GM12878 (cell line): ENCODE data around the gene TATDN2. TPM values are rescaled to one million over a fixed set of nuclear protein-coding genes. Genes with fewer than 3 reads are reported as not detected.

ENCODE experiments used
- ATAC-seq: fragments of 200-7000 bp; cut with Tn5 transposase; 3 replicates; pipeline ENCODE4 v1.9.1; 2020; ENCODE audit warnings: mild to moderate bottlenecking, moderate library complexity
- BruUV-seq: library from RNA; stranded (reverse); fragments of 400-500 nt; replicated peaks from 2 replicates; lab custom pipeline; 2021; lab: Mats Ljungman, UMichigan
- CTCF ChIA-PET: fragments of 300-600 bp; sonication (Branson Sonifier 250); formaldehyde crosslinking; extraction: SDS; loops from one replicate; lab custom pipeline; 2021; ENCODE audit warnings: inconsistent platforms; lab: Yijun Ruan, JAX
- POLR2A ChIA-PET: fragments of 350-600 bp; formaldehyde crosslinking; extraction: SDS; loops from one replicate; lab custom pipeline; 2021; ENCODE audit warnings: inconsistent platforms; lab: Charles Lee
- RAD21 ChIA-PET: fragments of 300-600 bp; sonication (Branson Sonifier 250); formaldehyde crosslinking; loops from one replicate; lab custom pipeline; 2023; ENCODE audit warnings: antibody characterized with exemption; ENCODE audit not compliant: unreplicated experiment; lab: Charles Lee
- SMC1A ChIA-PET: fragments of 300-600 bp; sonication (Branson Sonifier 250); formaldehyde crosslinking; loops from one replicate; lab custom pipeline; 2023; ENCODE audit not compliant: unreplicated experiment, uncharacterized antibody; lab: Charles Lee
- DNase-seq: peaks from one replicate; pipeline ENCODE4 v3.0.0-alpha.2; 2011; ENCODE audit warnings: low read depth, low spot score
- FAIRE-seq: peaks from 3 replicates; lab custom pipeline; 2011; peaks lifted over from hg19 to GRCh38; lab: Jason Lieb, UNC
- H2AFZ ChIP-seq: 2 replicates; pipeline ENCODE4 v1.6.0; 2011; ENCODE audit warnings: low read depth, low read length, control low read depth; ENCODE audit not compliant: control insufficient read depth
- H3K27ac ChIP-seq: 2 replicates; pipeline ENCODE4 v1.5.1; 2011; ENCODE audit warnings: control low read depth; ENCODE audit not compliant: control insufficient read depth, insufficient read depth
- H3K27me3 ChIP-seq, 2 experiments: replicated peaks in 1 of 2; 2 replicates each; pipeline versions ENCODE4 v1.6.0 to v1.6.1; 2011; ENCODE audit warnings: low read length in 1 of 2; ENCODE audit not compliant: control insufficient read depth in 2 of 2, insufficient read depth in 2 of 2
- H3K36me3 ChIP-seq, 2 experiments: 2 replicates each; pipeline ENCODE4 v1.5.1; 2011; ENCODE audit warnings: low read length in 1 of 2; ENCODE audit not compliant: control insufficient read depth in 2 of 2, insufficient read depth in 2 of 2
- H3K4me1 ChIP-seq: 2 replicates; pipeline ENCODE4 v1.6.1; 2011; ENCODE audit warnings: mild to moderate bottlenecking, low read length, moderate library complexity, mixed read lengths; ENCODE audit not compliant: control insufficient read depth, insufficient read depth
- H3K4me2 ChIP-seq: 2 replicates; pipeline ENCODE4 v1.6.0; 2011; ENCODE audit warnings: control low read depth; ENCODE audit not compliant: control insufficient read depth, insufficient read depth
- H3K4me3 ChIP-seq: fragments of 200-600 bp; sonication (generic); 2 replicates; pipeline ENCODE4 v1.5.1; 2016
- H3K79me2 ChIP-seq: 2 replicates; pipeline ENCODE4 v1.6.0; 2011; ENCODE audit warnings: low read length; ENCODE audit not compliant: control insufficient read depth, insufficient read depth
- H3K9ac ChIP-seq: 2 replicates; pipeline ENCODE4 v1.8.0; 2011; ENCODE audit warnings: low read length, control low read depth, mixed read lengths; ENCODE audit not compliant: control insufficient read depth, insufficient read depth
- H3K9me3 ChIP-seq: replicated peaks from 3 replicates; pipeline ENCODE4 v1.5.1; 2011; ENCODE audit warnings: mild to moderate bottlenecking, low read length; ENCODE audit not compliant: control insufficient read depth, insufficient read depth
- H4K20me1 ChIP-seq: 2 replicates; pipeline ENCODE4 v1.6.0; 2011; ENCODE audit not compliant: control insufficient read depth, insufficient read depth
- ATF2 ChIP-seq: IDR thresholded peaks from 2 replicates; pipeline ENCODE4 v1.6.1; 2012; ENCODE audit warnings: low read length, inconsistent platforms
- CBX5 ChIP-seq: sonication (generic); IDR thresholded peaks from 2 replicates; pipeline ENCODE4 v1.6.1; 2016; ENCODE audit warnings: low read depth, moderate library complexity, mild to moderate bottlenecking, inconsistent platforms
- CEBPB ChIP-seq, 2 experiments: fragments of 150-350 bp in 1 of 2; IDR thresholded peaks; 2 replicates each; pipeline ENCODE4 v1.6.1; 2012 to 2014; ENCODE audit warnings: low read depth in 2 of 2, low read length in 2 of 2, borderline replicate concordance in 1 of 2, inconsistent platforms in 1 of 2
- EGR1 ChIP-seq, 2 experiments: IDR thresholded peaks; 1 replicate in 1 of 2; 2 replicates in 1 of 2; pipeline ENCODE4 v1.6.1; 2011 to 2012; ENCODE audit warnings: low read depth in 2 of 2, low read length in 2 of 2, borderline replicate concordance in 1 of 2, mild to moderate bottlenecking in 1 of 2, moderate library complexity in 1 of 2
- IKZF1 ChIP-seq: fragments of 450-650 bp; conservative IDR thresholded peaks from 2 replicates; pipeline ENCODE4 v1.6.1; 2017; ENCODE audit warnings: antibody characterized with exemption, mild to moderate bottlenecking
- PAX5 ChIP-seq: IDR thresholded peaks from 2 replicates; pipeline ENCODE4 v1.6.1; 2011; ENCODE audit warnings: low read depth, low read length, borderline replicate concordance
- PML ChIP-seq: IDR thresholded peaks from 2 replicates; pipeline ENCODE4 v1.6.1; 2012; ENCODE audit warnings: low read length, inconsistent platforms
- RAD51 ChIP-seq: fragments of 450-650 bp; IDR thresholded peaks from 2 replicates; pipeline ENCODE4 v1.6.1; 2016; ENCODE audit warnings: moderate library complexity, mild to moderate bottlenecking, inconsistent platforms
- SIX5 ChIP-seq: IDR thresholded peaks from 2 replicates; pipeline ENCODE4 v1.6.1; 2011; ENCODE audit warnings: mild to moderate bottlenecking, low read depth, low read length, moderate library complexity; ENCODE audit not compliant: severe bottlenecking
- STAT3 ChIP-seq: IDR thresholded peaks from 2 replicates; pipeline ENCODE4 v1.6.1; 2011; ENCODE audit warnings: low read depth, low read length, improper control_type of control experiment
- ZNF622 ChIP-seq: fragments of 450-650 bp; IDR thresholded peaks from 2 replicates; pipeline ENCODE4 v1.6.1; 2017; ENCODE audit warnings: mild to moderate bottlenecking, inconsistent platforms
- WGBS: methylation state at CpG from one replicate; pipeline ENCODE4 v1.1.6; 2016; ENCODE audit warnings: low lambda C conversion rate; ENCODE audit not compliant: insufficient replicate concordance, insufficient coverage; ENCODE audit errors: missing lambda C conversion rate; 5-methylcytosine and 5-hydroxymethylcytosine counted together
- in situ Hi-C: fragments of 300-500 bp; cut with MboI; formaldehyde crosslinking; loops from 9 replicates; pipeline ENCODE4 v1.14.3; 2018; ENCODE audit warnings: mixed read lengths
- intact Hi-C: fragments of 100-400 bp; cut with micrococcal nuclease; formaldehyde crosslinking; loops from one replicate; pipeline ENCODE4 v1.14.2; 2022; ENCODE audit not compliant: unreplicated experiment
- polyA plus RNA-seq, 11 experiments: library from polyadenylated mRNA; depleted of rRNA in 4 of 11; unstranded in 6 of 11; stranded (reverse) in 5 of 11; fragments of >200 nt; fragmentation: Nextera tagmentation in 4 of 11; fragmentation: Illumina TruSeq in 1 of 11; extraction: Ambion mirVana in 4 of 11; extraction: Trizol in 1 of 11; gene quantifications; 1 replicate in 1 of 11; 2 replicates in 10 of 11; pipeline versions ENCODE4 v1.2.1 to v1.2.3, GENCODE V29; 2011 to 2016; ENCODE audit warnings: inconsistent platforms in 2 of 11, missing spikeins in 2 of 11, low read depth in 1 of 11
- total RNA-seq, 4 experiments: library from RNA; depleted of rRNA in 3 of 4; stranded (reverse); fragments of >200 nt in 3 of 4; fragmentation: Illumina TruSeq in 1 of 4; extraction: Trizol in 1 of 4; gene quantifications; 2 replicates each; pipeline versions ENCODE4 v1.2.1 to v1.2.3, GENCODE V29; 2013 to 2021
- TF ChIP-seq, protein P1 (sequence below): fragments of 450-650 bp; IDR thresholded peaks from 2 replicates; pipeline ENCODE4 v1.6.1; 2016; ENCODE audit warnings: mild to moderate bottlenecking
- TF ChIP-seq, protein P2 (sequence below): IDR thresholded peaks from 2 replicates; pipeline ENCODE4 v1.6.1; 2011; ENCODE audit warnings: mild to moderate bottlenecking, low read depth, low read length, moderate library complexity; ENCODE audit not compliant: insufficient replicate concordance
- TF ChIP-seq, protein P3 (sequence below): fragments of 450-650 bp; IDR thresholded peaks from 2 replicates; pipeline ENCODE4 v1.6.1; 2018; ENCODE audit warnings: mild to moderate bottlenecking, low read depth, moderate library complexity; ENCODE audit not compliant: partially characterized antibody
- TF ChIP-seq, protein P4 (sequence below): IDR thresholded peaks from 2 replicates; pipeline ENCODE4 v1.6.1; 2011; ENCODE audit warnings: borderline replicate concordance, low read depth, mild to moderate bottlenecking, moderate library complexity, mixed read lengths, low read length; ENCODE audit not compliant: insufficient read depth; ENCODE audit errors: extremely low read length

TATDN2 gene
- total and polyA plus RNA-seq, 10 of the 15 experiments (the other 5 are each of a cell fraction or from before 2014, with no cell fraction given): 4.2 to 36.5 (median 15.8) TPM

DNA sequence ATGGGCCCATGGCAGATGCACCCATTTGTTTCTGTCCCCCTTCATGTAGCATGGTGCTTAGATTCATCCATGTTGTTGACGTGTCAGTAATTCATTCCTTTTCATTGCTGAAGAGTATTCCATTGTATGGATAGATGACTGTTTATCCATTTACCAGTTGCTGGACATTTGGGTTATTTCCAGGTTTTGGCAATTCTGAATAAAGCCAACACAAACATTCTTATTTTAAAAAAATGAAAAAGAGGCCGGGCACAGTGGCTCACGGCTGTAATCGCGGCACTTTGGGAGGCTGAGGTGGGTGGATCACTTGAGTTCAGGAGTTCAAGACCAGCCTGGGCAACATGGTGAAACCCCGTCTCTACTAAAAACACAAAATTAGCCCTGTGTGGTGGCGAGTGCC, 18.7 kb upstream of the TATDN2 start:
- CTCF ChIA-PET: interaction anchor here (0.8 to 1.4 kb wide), 3 partner anchors 64 to 726 kb away, joined by 3 to 4 read pairs (median 3); no protein-coding TSS in a partner anchor
- H4K20me1 ChIP-seq: no peaks in the 10 kb centered on the region
- H3K36me3 ChIP-seq: peaks cover 0 to 2% of the 10 kb centered on the region in 2 experiments; a peak in 1 of 4 replicates
- TF ChIP-seq, protein P1, sequence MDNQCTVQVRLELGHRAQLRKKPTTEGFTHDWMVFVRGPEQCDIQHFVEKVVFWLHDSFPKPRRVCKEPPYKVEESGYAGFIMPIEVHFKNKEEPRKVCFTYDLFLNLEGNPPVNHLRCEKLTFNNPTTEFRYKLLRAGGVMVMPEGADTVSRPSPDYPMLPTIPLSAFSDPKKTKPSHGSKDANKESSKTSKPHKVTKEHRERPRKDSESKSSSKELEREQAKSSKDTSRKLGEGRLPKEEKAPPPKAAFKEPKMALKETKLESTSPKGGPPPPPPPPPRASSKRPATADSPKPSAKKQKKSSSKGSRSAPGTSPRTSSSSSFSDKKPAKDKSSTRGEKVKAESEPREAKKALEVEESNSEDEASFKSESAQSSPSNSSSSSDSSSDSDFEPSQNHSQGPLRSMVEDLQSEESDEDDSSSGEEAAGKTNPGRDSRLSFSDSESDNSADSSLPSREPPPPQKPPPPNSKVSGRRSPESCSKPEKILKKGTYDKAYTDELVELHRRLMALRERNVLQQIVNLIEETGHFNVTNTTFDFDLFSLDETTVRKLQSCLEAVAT: no peak
- TF ChIP-seq, protein P2, sequence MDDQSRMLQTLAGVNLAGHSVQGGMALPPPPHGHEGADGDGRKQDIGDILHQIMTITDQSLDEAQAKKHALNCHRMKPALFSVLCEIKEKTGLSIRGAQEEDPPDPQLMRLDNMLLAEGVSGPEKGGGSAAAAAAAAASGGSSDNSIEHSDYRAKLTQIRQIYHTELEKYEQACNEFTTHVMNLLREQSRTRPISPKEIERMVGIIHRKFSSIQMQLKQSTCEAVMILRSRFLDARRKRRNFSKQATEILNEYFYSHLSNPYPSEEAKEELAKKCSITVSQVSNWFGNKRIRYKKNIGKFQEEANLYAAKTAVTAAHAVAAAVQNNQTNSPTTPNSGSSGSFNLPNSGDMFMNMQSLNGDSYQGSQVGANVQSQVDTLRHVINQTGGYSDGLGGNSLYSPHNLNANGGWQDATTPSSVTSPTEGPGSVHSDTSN: no peak
- TF ChIP-seq CBX5 (no peak), PAX5 (no peak), PML (no peak), CEBPB (IDR thresholded peaks at IDR 0.05; ENCODE audit: borderline replicate concordance in 1 of 2, low read depth in 2 of 2, low read length in 2 of 2) (no peak), IKZF1 (no peak), ATF2 (no peak), ZNF622 (no peak), RAD51 (no peak), EGR1 (IDR thresholded peaks at IDR 0.05; ENCODE audit: borderline replicate concordance in 1 of 2, low read depth in 2 of 2, low read length in 2 of 2) (no peak), STAT3 (no peak), SIX5 (no peak)
- TF ChIP-seq, protein P3, sequence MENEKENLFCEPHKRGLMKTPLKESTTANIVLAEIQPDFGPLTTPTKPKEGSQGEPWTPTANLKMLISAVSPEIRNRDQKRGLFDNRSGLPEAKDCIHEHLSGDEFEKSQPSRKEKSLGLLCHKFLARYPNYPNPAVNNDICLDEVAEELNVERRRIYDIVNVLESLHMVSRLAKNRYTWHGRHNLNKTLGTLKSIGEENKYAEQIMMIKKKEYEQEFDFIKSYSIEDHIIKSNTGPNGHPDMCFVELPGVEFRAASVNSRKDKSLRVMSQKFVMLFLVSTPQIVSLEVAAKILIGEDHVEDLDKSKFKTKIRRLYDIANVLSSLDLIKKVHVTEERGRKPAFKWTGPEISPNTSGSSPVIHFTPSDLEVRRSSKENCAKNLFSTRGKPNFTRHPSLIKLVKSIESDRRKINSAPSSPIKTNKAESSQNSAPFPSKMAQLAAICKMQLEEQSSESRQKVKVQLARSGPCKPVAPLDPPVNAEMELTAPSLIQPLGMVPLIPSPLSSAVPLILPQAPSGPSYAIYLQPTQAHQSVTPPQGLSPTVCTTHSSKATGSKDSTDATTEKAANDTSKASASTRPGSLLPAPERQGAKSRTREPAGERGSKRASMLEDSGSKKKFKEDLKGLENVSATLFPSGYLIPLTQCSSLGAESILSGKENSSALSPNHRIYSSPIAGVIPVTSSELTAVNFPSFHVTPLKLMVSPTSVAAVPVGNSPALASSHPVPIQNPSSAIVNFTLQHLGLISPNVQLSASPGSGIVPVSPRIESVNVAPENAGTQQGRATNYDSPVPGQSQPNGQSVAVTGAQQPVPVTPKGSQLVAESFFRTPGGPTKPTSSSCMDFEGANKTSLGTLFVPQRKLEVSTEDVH: no peak
- TF ChIP-seq, protein P4, sequence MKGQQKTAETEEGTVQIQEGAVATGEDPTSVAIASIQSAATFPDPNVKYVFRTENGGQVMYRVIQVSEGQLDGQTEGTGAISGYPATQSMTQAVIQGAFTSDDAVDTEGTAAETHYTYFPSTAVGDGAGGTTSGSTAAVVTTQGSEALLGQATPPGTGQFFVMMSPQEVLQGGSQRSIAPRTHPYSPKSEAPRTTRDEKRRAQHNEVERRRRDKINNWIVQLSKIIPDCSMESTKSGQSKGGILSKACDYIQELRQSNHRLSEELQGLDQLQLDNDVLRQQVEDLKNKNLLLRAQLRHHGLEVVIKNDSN: no peak
- BruUV-seq: no TSS peak
- no peak overlapping the region for H3K4me2 ChIP-seq
- SMC1A ChIA-PET: no interaction called here
- peaks cover 27% of the 10 kb centered on the region for H3K4me1 ChIP-seq
- WGBS: 97% methylated on average over 7 of the region's 7 CpGs
- H3K27me3 ChIP-seq: no peaks in the 10 kb centered on the region
- DNase-seq (no peak), FAIRE-seq (no peak), ATAC-seq (no peak)
- intact Hi-C loops: loop anchor here (10.0 kb wide), 2 partner anchors 115 to 275 kb away; partner anchors contain the start of genes BRK1 and PRRT3
- POLR2A ChIA-PET: interaction anchor here (1.5 kb wide), 1 partner anchor 38 kb away, joined by 3 read pairs; no protein-coding TSS in a partner anchor
- H3K4me3 ChIP-seq: no peak overlapping the region
- no peaks in the 10 kb centered on the region for H3K9me3 ChIP-seq
- RAD21 ChIA-PET: no interaction called here
- H2AFZ ChIP-seq: no peak overlapping the region
- H3K79me2 ChIP-seq: no peaks in the 10 kb centered on the region
- no peak overlapping the region for H3K27ac ChIP-seq
- in situ Hi-C loops: no loop called here
- no peak overlapping the region for H3K9ac ChIP-seq
